Activated naive CD4-positive, alpha-beta T cell treated with anti-CD3 and anti-CD28 coated beads, Interleukin-2, amount 50 U/mL, for 16 hours (primary cell): ENCODE data around the gene MOK.

Experiments
- DNase-seq: peaks from one replicate; pipeline ENCODE4 v3.0.0-alpha.2; 2020

The MOK gene

DNA sequence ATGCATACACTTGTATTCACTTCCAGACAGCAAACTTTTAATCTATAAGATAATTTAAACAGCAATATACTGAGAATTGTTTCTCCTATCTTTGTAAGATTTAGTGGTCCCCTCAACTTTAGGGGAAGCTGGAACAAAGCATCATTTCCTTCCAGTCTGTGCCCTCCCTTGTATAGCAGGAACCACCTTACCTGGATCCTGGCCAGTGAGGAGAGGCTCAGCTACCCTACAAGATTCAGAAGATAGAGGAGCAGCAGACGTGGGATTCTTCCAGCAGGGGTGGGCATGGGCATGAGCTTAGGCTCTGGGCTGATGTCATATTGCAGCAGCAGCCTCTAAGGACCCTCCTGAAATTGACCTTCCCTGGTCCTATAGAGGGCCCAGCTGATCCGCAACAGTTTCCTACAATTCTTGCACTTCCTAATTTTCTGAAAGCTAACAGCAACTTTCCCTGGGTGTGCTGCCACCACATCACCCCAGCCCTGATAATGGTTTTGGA is 21.3 kb downstream of the MOK start:
- DNase-seq, result no peak

DNA sequence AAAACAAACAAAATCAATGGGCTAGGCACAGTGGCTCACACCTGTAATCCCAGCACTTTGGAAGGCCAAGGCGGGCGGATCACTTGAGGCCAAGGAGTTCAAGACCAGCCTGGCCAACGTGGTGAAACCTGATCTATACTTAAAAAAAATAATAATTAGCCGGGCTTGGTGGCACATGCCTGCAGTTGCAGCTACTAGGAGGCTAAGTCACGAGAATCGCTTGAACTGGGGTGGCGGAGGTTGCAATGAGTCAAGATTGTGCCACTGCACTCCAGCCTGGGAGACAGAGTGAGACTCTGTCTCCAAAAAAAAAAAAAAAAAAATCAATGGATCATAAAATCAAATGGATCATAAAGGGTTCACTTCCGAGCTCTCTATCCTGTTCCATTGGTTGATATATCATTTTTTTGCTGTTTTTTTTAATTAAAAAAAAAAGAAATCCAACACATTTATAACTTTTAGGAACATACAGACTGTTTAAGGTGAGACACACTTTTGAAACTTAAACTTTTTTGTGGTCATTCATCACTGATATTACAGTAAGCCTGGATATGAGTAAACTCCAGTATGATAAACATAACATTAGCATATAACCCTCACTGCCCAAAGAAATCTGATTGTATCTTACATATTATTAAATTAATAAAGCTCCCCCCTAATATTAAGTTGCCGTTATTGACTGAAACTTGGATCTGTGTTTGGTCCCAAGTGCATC is 22.1 kb downstream of the MOK start:
- no peak for DNase-seq

DNA sequence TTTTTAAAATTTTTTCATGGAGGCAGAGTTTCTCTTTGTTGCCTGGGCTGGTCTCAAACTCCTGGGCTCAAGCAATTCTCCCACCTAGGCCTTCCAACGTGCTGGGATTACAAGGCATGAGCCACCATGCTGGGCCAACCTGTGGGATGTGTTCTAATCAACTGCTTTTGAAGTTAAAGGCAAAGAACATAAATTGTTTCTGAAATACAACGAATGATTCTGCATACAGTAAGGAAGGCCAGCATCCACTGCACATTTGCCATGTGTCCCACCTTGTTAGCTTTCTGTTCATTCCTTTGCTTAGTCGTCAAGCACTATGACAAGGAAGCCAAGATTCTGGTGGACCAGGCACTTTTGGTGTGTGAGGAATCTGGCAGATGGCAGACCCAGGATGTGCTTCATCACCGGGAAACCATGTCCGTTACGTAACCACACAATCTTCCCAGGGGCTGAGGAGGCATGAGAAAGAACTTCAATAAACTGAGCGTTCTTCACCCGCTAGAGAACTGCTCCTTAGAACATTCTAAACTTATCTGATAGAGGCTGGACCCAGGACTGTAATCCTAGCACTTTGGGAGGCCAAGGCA is 24.5 kb downstream of the MOK start:
- no peak for DNase-seq

DNA sequence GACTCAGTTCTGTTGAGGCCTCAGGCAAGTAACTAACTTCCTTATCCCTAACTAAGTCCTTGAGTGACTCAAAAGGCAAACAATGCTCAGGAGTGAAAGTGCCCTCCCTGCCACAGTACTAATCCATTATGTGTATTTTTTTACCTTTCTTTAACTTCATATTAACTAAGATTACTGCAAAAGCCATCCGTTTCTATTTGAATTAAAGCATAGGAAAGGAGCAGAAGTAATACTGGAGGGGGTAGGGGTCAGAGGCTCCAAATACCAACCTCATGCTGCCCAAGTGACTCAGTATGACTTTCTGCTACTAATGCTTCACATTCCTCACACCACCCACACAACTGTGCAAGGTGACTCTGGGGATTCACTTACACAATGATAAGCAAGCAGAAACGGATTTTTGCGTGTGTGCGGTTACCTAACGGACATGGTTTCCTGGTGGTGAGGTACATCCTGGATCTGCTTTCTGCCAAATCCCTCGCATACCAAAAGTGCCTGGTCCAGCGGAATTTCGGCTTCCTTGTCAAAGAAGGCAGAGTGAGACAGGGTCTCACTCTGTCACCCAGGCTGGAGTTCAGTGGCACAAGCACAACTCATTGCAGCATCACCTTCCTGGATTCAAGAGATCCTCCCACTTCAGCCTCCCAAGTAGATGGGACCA is 25.1 kb downstream of the MOK start:
- no peak for DNase-seq

DNA sequence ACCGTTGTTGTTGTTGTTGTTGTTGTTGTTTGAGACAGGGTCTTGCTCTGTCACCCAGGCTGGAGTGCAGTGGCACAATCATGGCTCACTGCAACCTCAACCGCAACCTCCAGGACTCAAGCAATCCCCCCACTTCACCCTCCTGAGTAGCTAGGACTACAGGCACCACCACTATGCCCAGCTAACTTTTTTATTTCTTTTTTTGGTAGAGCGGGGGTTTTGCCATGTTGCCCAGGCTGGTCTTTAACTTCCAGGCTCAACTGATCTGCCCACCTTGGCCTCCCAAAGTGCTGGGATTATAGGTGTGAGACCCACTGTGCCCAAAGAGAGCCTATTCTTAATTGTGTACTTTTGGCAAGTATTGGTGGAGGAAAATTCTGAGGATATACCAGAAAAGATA is 25.7 kb downstream of the MOK start:
- no peak for DNase-seq

DNA sequence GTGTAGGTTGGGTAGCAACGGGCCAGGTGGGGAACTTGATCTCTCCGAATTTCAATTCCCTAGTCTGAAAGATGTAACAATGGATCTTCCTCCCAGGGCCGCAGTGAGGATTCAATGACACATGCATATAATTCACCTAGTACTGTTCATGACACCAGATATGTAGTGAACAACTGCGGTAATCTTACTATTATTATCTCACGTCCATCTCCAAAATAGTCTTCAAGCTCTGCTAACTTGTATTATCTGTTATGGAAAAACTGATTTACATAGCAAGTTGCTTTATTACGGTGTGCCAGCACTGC is 26.4 kb downstream of the MOK start:
- DNase-seq, result no peak

DNA sequence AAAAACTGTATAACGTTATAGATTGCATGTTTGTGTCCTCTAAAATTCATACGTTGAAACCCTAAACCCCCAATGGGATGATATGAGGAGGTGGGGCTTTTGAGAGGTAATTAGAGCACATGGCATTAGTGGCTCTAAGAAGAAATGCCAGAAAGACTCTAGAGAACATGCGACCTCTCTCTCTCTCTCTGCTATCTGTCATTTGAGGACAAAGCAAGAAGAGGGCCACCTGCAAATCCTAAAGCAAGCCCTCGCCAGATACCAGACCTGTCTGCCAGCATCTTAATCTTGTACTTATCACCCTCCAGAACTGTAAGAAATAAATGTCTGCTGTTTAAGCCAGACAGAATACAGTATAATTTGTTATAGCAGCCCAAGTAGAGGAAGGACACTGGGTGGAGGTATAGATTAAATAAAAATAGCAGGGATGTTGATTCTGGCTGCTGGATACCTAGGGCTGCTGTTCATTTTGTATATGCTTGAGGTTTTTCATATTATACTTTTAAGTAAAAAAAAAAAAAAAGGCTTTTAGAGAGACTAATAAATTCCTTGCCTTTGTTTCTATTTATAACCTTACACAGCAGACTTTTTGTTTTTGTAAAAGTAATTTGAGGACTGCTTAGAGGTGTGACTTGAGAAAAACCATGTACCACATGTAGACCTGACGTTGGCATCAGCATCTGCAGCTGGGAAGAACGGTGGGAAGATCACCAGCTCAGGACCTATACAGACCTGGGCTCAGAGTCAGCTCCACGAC is 26.9 kb downstream of the MOK start:
- no peak for DNase-seq

DNA sequence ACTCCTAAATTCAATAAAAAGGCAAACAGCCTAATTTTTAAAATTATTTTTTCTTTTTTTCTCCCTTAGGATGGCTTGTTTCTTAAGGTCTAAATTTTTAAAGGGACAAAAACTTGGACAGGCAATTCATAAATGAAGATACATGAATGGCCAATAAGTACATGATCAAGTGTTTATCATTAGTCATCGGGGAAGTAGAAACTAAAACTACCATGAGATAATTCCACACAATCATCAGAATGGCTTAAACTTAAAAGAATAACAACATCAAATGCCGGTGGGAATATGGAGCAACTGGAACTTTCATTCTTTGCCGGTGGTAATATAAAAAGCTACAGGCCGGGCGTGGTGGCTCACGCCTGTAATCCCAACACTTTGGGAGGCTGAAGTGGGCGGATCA is 29.1 kb downstream of the MOK start:
- DNase-seq, result no peak

DNA sequence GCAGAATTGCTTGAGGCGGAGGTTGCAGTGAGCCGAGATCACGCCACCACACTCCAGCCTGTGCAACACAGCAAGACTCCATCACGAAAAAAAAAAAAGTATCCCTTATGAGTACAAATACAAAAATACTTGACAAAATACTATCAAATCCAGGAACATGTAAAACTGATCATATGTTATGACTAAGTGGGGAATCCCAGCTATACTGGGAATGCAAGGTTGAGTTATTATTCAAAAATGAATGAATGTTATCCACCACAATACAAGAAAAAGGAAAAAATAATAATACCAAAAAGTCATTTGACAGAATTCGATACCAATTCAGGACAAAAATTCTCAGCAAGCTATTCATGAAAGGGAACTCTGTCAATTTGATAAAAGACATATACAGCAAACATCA is 32.6 kb downstream of the MOK start:
- no peak for DNase-seq

DNA sequence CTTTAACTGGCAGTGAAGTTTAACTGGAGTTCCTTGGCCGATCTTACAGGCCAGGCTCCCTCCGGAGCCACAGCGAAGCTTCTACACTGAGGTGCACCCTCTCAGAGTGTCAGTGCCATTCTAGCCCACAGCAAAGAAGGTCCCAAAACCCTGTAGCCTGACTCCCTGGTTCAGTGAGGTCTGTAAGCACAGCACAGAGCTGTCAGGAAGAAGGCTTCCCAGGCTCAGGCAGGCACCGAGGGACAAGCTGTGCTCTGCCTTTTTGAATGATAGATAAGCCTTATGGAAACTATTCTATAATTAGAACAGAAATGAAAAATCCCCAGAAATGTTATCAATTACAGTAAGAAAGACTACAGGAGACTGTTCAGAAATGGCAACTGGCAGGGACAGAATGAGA is 40.2 kb downstream of the MOK start:
- no peak for DNase-seq

DNA sequence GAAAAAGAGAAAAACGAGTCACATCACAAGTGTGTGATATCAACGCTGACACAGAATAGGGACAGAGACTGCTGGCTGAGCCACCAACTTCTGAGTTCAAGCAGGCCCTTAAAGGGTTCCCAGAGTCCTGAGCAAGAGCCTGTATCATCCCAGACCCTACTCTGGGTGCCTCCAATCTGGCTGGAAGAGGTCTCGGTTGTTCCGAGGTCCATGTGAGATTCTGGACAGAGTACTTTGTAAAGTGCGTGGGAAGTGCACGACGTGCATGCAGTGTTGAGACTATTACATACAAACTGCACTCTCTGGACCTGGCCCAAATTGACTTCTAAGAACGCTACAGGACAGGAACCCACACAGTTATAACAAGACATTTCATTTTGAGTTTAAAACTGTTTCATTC is 40.6 kb downstream of the MOK start:
- DNase-seq, result no peak

DNA sequence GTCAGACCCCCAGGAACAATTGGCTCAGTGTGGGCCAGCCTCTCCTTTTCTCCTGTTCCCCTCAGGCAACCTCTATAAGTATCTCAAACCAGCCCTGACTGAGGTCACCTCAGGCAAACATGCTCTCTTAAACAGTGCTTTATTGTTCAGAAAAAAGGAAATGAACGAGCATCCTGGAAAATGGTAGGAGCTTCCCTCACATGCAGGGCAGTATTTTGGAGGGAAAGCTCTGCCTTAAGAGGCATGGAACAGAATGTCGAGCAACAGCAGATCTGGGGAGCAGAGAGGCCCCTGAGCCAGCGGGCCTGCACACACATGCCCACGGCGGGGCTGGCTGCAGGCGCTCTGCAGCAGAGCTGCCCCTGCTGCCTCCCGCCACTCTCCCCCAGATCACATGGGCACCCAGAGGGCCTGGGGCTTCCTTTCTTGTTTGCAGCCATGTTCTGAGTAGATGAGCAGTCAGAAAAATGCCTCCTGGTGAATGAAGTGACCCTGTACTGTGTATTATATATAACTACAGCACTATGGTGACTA is 42.0 kb downstream of the MOK start:
- no peak for DNase-seq

DNA sequence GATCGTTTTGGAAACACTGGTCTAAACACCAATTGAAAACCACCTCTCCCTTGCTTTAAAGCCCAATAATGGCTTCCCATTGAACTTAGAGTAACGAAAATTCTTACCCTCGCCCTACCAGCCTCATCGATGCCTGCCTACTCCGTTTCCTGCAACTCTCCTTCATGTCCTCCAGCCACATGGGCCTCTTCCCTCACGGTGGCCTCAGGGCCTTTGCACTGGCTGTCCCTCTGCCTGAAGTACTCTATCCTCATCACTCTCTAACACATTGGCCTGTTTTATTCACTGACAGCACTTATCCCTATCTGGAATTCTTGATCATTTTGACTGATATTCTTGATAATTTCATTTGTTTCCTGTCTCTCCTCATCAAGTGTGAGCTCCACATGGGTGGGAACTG is 46.8 kb downstream of the MOK start:
- DNase-seq, result no peak

DNA sequence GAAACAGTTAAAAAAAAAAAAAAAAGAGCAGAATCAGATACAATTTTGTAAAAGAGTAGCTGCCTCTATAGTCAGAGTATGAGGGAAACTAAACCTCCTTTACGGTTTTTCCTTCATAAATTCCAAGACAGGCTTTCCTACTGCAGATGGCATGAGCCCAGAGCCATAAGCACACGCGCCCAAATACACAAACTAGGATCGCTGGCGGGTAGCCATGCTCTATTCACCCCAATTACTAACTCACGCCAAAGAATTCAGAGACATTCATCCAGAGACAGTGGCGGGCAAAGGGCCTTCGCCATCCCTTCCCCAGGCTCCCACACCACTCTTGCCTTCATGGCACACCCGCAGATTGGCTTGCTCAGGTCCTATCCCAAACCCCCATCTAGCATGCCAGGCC is 48.2 kb downstream of the MOK start:
- no peak for DNase-seq

DNA sequence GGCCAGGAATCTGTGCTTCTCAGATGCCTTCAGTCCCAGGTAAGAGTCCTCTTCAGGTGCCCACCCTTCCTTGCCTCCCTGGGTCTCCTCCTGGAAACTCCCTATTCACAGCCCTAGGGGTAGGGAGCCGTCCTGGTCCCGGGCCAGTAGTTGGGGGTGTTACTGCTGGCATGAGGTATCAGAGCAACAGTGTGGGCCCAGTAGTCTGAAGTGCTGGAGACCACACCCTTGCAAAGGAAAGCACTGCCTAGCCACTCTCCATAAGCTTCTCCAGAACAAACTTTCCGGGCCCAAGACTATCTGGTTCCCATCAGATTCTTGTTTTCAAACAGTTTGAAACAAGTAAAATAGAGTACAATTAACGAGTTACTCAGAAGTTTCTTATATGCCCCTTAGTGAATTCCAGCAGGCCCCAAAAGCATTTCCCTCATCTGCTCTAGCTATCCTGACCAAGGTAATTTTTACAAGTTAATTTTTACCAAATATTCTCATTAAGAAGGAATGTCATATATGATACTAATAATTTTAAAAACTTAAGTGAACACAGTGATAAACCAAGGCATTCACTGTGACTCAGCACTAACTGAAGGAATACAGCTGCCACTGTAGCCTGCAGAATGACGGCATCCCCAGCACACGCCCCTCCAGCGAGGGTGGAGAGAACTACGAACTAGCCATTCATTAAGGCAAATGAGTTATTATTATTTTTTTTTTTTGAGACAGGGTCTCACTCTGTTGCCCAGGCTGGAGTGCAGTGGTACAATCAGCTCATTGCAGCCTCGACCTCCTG is 49.4 kb downstream of the MOK start:
- no peak for DNase-seq

DNA sequence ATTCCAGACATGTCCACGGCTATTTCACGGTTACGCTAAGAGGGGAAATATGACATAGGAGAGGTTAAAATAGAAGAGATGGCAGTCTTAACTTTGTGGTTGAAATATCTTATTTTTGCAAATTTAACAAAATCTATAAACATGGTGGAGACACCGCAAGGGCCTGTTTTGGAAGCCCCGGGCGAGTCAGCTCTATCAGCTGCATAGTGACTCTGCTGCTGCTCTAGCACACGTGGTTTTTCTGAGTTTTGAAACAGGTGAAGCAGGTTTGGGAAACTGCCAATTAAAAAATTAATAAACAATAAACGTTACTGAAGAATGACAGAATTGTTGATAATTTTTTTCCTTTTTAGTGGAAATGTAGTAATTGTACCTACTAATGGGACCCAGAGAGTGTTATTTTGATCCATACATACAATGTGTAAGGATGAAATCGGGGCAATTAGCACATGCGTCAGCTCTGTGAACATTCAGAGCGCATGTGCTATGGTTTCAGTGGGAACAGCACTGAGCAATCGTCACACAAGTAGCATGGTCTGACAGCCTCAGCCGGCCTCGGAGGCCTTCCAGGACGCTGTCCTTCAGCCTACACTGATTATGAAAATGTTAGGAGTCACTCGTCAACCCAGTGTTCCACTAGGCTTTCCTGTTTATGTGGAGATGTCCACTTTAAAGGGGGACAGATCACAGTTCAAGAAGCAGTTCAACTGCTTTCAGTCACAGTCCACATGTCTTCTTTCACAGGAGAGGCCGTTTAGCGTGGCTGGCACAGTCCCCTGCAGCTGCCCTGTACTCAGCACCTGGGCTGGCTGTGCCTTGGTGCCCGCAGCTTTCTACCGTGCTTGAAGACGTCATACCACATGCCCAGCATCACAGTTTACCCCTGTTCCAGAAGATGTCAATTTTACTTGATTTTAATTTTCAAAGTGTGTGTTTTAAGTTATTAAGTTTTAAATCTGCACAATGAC is 51.8 kb downstream of the MOK start:
- DNase-seq, result no peak

DNA sequence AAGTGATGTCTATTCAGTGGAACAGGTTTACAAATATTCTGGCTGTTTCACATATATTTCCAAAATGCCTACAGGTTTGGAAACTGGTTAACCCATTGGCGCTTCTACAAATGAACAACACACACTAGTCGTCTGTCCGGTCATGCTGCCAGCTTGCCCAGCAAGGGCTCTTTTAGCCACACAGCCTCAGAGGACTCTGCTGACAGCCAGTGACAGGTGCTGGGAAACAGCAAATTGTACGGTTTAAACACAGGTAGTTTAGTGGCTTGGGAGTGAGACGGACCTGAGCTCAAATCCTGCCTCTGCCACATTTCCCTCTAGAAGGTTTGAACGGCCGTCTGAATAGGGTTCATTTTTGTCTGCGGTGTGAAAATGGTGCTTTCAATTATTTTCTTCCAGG is 53.8 kb downstream of the MOK start:
- no peak for DNase-seq

DNA sequence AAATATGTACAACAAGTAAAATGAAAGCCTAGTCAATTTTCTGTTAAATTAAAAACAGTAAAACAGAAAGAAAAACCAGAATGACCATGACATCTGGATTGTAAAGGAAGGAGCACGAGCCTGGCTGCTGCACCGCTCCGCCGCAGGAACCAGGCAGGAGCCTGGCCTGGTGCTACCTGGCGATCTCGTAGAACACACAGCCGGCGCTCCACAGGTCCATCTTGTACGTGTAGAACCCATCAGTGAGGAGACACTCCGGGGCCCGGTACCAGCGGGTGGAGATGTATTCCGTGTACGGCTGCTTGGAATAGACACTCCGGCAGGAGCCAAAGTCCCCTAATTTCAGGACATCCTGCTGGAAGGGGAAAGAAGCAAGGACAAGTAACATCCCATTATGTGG is 54.3 kb downstream of the MOK start:
- DNase-seq, result no peak

DNA sequence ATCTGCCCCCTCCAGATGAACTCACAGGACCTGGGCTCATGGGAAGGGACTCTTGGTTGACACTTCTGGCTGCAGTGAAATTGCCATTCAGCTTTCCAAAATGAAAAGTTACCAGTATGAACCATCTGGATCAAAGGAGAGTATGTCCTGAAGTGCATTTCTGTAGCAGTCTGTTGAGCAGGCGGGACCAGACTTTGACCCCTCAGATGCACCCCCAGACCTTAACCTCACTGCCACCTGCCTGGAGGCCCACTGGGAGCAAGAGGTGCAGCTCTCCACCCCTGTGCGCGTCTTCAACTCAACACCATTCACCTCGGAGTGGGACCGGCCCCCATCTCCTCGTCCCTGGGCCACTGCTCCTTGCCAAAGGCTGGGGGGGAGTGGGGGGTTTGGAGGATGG is 55.0 kb downstream of the MOK start:
- DNase-seq, result no peak

DNA sequence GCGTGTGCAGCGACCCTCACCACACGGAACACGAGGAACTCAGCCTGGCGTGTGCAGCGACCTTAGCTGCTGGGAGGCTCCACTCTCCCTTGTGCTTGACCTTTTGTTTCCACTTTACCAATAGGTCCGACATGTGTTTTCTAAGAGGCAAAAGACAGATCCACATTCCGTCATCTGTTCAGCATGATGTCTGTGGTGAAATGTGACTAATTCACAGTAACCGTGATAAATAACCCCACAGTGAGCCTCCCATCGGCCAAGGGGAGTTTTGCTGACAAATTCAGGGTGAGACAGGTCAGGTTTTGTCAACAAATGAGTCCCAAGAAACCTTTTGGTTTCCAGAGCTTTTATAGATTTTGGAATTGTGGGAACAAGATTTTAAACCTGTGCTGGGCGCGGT is 55.9 kb downstream of the MOK start:
- no peak for DNase-seq

DNA sequence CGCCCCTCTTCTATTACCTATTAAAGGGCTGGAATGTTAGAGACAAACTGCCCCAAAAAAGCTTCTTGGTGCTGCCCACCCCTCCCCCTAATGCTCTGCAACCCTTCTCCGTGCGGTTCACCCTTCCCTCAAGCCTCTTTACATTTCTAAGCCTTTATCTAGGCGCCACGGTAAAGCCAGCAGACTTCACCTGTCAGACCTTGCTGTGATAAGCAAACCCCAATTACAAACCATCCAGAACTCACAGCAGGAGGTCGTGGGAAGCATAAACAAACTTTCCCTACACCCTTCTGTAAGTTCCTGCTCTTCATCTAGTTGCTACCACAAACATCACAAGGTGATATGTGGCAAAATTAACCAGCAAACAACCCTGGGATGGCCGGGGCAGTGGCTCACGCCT is 56.8 kb downstream of the MOK start:
- DNase-seq, result no peak

DNA sequence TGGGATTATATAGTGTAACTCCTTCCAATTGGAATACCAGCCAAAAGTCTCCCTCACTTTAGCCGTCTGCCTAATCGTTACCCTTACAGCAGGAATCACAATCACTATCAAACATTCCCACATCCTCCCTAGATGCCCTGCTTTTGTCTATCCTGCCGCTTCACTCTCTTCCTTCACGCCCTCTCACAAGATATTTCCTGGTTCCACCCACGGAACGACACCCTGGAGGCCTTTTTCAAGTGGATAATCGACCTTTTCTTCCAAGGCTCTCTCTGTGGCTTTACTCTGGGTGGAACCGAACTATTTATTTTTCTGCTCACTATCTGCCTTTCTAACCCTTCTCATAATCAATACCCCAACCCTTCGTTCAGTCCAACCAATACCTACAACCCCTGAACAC is 58.9 kb downstream of the MOK start:
- no peak for DNase-seq
